ENCODE measurements around the gene IP6K3.

IP6K3 gene

DNA sequence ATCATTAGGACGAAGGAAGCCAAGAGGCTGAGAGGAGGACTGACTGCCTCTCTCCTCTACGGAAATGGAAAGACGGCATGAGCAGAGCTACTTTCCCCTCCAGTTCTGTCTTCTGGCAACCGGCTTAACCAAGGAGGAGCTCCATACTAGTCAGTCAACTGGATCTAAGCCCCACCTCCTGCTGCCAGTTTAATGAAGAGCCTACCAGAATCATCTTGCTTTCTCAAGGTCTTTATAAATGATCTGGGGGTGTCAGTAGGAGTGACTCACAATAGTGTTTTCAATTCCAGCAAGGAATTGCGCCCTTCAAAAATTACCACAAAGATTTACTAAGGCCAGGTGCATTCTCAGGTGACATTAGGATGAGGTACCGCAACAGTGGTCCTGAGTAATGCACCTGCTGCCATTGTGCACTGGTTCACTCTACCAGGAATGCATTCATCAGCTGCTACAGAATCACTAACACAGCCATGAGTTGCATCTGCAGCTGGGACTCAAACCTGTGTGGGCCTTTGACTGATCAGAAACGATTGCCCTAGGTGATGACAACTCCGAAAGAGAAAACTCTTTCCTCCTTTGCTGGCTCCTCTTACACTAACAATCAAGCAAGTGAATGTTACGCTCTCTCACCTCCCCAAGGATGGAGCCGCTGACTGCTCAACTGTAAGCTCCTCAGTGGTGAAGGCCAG, 38.0 kb downstream of the IP6K3 start:
- no peak overlapping the region for H2BK12ac ChIP-seq (ENCODE audit: low read length)
- H3K9ac ChIP-seq (ENCODE audit: low read depth, low read length, poor library complexity) = no peak overlapping the region
- no peak overlapping the region for H3K14ac ChIP-seq (ENCODE audit: low read length)
- H3K27ac ChIP-seq (replicated peaks; ENCODE audit: low read length) = no peak overlapping the region
- H3K36me3 ChIP-seq (replicated peaks in 1 of 2; ENCODE audit: control insufficient read depth in 2 of 2, insufficient read depth in 2 of 2, low read length in 2 of 2) = peaks cover 24 to 60% of the 10 kb centered on the region in 2 donors
- no peak overlapping the region for H3K4me2 ChIP-seq (ENCODE audit: insufficient read depth, low read length, poor library complexity, severe bottlenecking)
- no peaks in the 10 kb centered on the region for H3K9me3 ChIP-seq (replicated peaks in 1 of 2; ENCODE audit: control insufficient read depth in 2 of 2, insufficient read depth in 1 of 2, low read depth in 1 of 2, low read length in 2 of 2)
- WGBS, 2 donors (ENCODE audit: extremely low coverage in 2 of 2, insufficient read length in 2 of 2, insufficient replicate concordance in 1 of 2) = no CpG with 5 or more reads among the region's 10 CpGs
- H3K4me3 ChIP-seq (ENCODE audit: low read length in 2 of 2) = no peak overlapping the region
- H2BK15ac ChIP-seq (ENCODE audit: low read length) = no peak overlapping the region
- no peaks in the 10 kb centered on the region for H3K27me3 ChIP-seq (ENCODE audit: control insufficient read depth in 3 of 3, insufficient read depth in 3 of 3, low read depth in 1 of 3, low read length in 3 of 3)
- H3K4me1 ChIP-seq (ENCODE audit: control insufficient read depth in 2 of 2, insufficient read depth in 1 of 2, low read depth in 1 of 2, low read length in 2 of 2) = peaks cover 4 to 11% of the 10 kb centered on the region in 2 donors
- no peak overlapping the region for H4K8ac ChIP-seq (ENCODE audit: low read depth, low read length)
- H2AFZ ChIP-seq (ENCODE audit: low read length) = no peak overlapping the region
- H3K79me1 ChIP-seq (ENCODE audit: low read depth, low read length) = peaks cover 9% of the 10 kb centered on the region
- H3K23ac ChIP-seq (ENCODE audit: low read depth, low read length, poor library complexity) = no peak overlapping the region
- H2BK120ac ChIP-seq (ENCODE audit: low read depth, low read length) = no peak overlapping the region
- H4K91ac ChIP-seq (ENCODE audit: low read depth, low read length, poor library complexity) = no peak overlapping the region
- H2BK5ac ChIP-seq (ENCODE audit: low read length) = no peak overlapping the region
- no peak overlapping the region for H3K4ac ChIP-seq (ENCODE audit: low read length)
- DNase-seq (ENCODE audit: low spot score) = no peak
- no peak overlapping the region for H3K18ac ChIP-seq (ENCODE audit: low read length)
- H2AK5ac ChIP-seq (ENCODE audit: low read depth, low read length) = no peak overlapping the region

DNA sequence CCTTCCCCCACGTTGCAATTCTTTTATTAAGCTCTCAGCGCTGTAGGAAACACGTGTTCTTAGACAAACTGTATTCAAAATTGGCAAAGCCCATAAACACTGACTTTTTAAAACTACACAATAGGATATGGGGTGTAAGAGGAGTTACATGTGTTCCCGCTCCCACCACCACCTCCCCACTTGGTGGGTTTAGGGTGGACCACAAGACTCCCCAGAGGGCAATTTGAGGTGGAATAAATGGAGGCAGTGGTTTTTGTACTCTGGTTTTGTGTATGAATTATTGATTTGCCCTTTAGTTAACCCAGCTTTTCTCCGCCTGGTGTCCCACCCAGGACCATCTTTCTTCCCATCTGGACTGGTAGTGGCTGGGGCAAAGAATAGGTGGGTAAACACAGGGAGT, 38.9 kb downstream of the IP6K3 start:
- WGBS, 2 donors (ENCODE audit: extremely low coverage in 2 of 2, insufficient read length in 2 of 2, insufficient replicate concordance in 1 of 2) = no CpG with 5 or more reads among the region's 5 CpGs
- Histone ChIP-seq H3K4me2 (ENCODE audit: insufficient read depth, low read length, poor library complexity, severe bottlenecking) (no peak overlapping the region), H2BK5ac (ENCODE audit: low read length) (no peak overlapping the region)

DNA sequence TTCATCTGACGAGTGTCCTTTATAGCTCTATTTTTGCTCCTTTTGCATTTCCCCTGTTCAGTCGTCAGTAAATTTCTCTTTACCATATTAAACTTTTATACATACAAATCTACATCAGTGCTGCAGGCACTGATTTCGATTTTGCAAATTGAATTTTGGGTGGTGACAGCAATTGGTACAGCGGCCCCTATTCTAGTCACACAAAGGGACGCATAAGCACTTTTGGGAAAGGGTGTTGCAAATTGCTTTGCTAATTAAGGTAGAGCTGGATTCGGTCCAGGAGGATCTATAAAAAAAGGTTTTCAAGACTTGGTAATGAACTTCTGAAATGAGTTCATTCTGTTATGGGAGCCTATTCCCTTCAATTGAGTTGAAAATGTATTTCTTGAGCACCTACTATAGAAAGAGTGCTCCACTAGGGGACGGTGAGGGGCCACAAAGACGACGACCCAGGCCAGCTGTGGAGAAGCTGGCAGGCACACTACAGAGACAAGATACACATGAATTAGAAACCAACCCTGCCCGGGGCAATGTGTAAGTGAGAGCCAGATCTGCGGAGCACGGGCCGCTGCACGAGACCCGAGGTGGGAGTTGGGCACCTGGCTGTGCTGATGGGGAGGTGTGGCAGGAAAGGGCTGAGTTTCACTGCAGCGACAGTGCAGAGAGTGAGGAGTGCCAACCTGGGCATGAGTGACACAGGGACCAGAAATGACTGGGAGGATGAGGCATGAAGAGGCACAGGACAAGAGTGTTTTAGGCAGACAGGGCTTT, 40.6 kb downstream of the IP6K3 start:
- no peak overlapping the region for H3K18ac ChIP-seq (ENCODE audit: low read length)
- H3K23ac ChIP-seq (ENCODE audit: low read depth, low read length, poor library complexity) = peak overlapping the region; percentile 32
- H3K79me1 ChIP-seq (ENCODE audit: low read depth, low read length) = peaks cover 9% of the 10 kb centered on the region
- H2BK15ac ChIP-seq (ENCODE audit: low read length) = no peak overlapping the region
- no peak overlapping the region for H2BK5ac ChIP-seq (ENCODE audit: low read length)
- no peaks in the 10 kb centered on the region for H3K27me3 ChIP-seq (ENCODE audit: control insufficient read depth in 3 of 3, insufficient read depth in 3 of 3, low read depth in 1 of 3, low read length in 3 of 3)
- H3K9ac ChIP-seq (ENCODE audit: low read depth, low read length, poor library complexity) = peak overlapping the region; percentile 15
- peaks cover 4 to 11% of the 10 kb centered on the region in 2 donors for H3K4me1 ChIP-seq (ENCODE audit: control insufficient read depth in 2 of 2, insufficient read depth in 1 of 2, low read depth in 1 of 2, low read length in 2 of 2)
- H4K91ac ChIP-seq (ENCODE audit: low read depth, low read length, poor library complexity) = peak overlapping the region; percentile 41
- no peak overlapping the region for H3K27ac ChIP-seq (replicated peaks; ENCODE audit: low read length)
- no peak overlapping the region for H4K8ac ChIP-seq (ENCODE audit: low read depth, low read length)
- H3K4me3 ChIP-seq (ENCODE audit: low read length in 2 of 2) = no peak overlapping the region
- H3K14ac ChIP-seq (ENCODE audit: low read length) = no peak overlapping the region
- H2BK120ac ChIP-seq (ENCODE audit: low read depth, low read length) = no peak overlapping the region
- no peak for DNase-seq (ENCODE audit: low spot score)
- H2AK5ac ChIP-seq (ENCODE audit: low read depth, low read length) = no peak overlapping the region
- H3K4me2 ChIP-seq (ENCODE audit: insufficient read depth, low read length, poor library complexity, severe bottlenecking) = no peak overlapping the region
- H3K36me3 ChIP-seq (replicated peaks in 1 of 2; ENCODE audit: control insufficient read depth in 2 of 2, insufficient read depth in 2 of 2, low read length in 2 of 2) = peaks cover 33 to 68% of the 10 kb centered on the region in 2 donors
- no CpG with 5 or more reads among the region's 16 CpGs for WGBS, 2 donors (ENCODE audit: extremely low coverage in 2 of 2, insufficient read length in 2 of 2, insufficient replicate concordance in 1 of 2)
- no peak overlapping the region for H2AFZ ChIP-seq (ENCODE audit: low read length)
- H3K9me3 ChIP-seq (replicated peaks in 1 of 2; ENCODE audit: control insufficient read depth in 2 of 2, insufficient read depth in 1 of 2, low read depth in 1 of 2, low read length in 2 of 2) = no peaks in the 10 kb centered on the region
- H3K4ac ChIP-seq (ENCODE audit: low read length) = no peak overlapping the region
- H2BK12ac ChIP-seq (ENCODE audit: low read length) = no peak overlapping the region

More for the DNA sequence above, 38.9 kb downstream of the IP6K3 start:
- no peak overlapping the region for H2AK5ac ChIP-seq (ENCODE audit: low read depth, low read length)
- no peak overlapping the region for H3K18ac ChIP-seq (ENCODE audit: low read length)
- no peak overlapping the region for H3K23ac ChIP-seq (ENCODE audit: low read depth, low read length, poor library complexity)
- no peak overlapping the region for H2AFZ ChIP-seq (ENCODE audit: low read length)
- H3K4ac ChIP-seq (ENCODE audit: low read length) = no peak overlapping the region
- peaks cover 9% of the 10 kb centered on the region for H3K79me1 ChIP-seq (ENCODE audit: low read depth, low read length)
- peaks cover 24 to 62% of the 10 kb centered on the region in 2 donors for H3K36me3 ChIP-seq (replicated peaks in 1 of 2; ENCODE audit: control insufficient read depth in 2 of 2, insufficient read depth in 2 of 2, low read length in 2 of 2)
- H3K9ac ChIP-seq (ENCODE audit: low read depth, low read length, poor library complexity) = no peak overlapping the region
- no peak overlapping the region for H3K4me3 ChIP-seq (ENCODE audit: low read length in 2 of 2)
- no peak overlapping the region for H4K91ac ChIP-seq (ENCODE audit: low read depth, low read length, poor library complexity)
- DNase-seq (ENCODE audit: low spot score) = no peak
- H3K27me3 ChIP-seq (ENCODE audit: control insufficient read depth in 3 of 3, insufficient read depth in 3 of 3, low read depth in 1 of 3, low read length in 3 of 3) = no peaks in the 10 kb centered on the region
- H4K8ac ChIP-seq (ENCODE audit: low read depth, low read length) = no peak overlapping the region
- H2BK12ac ChIP-seq (ENCODE audit: low read length) = no peak overlapping the region
- no peak overlapping the region for H3K27ac ChIP-seq (replicated peaks; ENCODE audit: low read length)
- H3K4me1 ChIP-seq (ENCODE audit: control insufficient read depth in 2 of 2, insufficient read depth in 1 of 2, low read depth in 1 of 2, low read length in 2 of 2) = peaks cover 4 to 11% of the 10 kb centered on the region in 2 donors
- no peaks in the 10 kb centered on the region for H3K9me3 ChIP-seq (replicated peaks in 1 of 2; ENCODE audit: control insufficient read depth in 2 of 2, insufficient read depth in 1 of 2, low read depth in 1 of 2, low read length in 2 of 2)
- H2BK15ac ChIP-seq (ENCODE audit: low read length) = no peak overlapping the region
- H2BK120ac ChIP-seq (ENCODE audit: low read depth, low read length) = no peak overlapping the region
- no peak overlapping the region for H3K14ac ChIP-seq (ENCODE audit: low read length)

DNA sequence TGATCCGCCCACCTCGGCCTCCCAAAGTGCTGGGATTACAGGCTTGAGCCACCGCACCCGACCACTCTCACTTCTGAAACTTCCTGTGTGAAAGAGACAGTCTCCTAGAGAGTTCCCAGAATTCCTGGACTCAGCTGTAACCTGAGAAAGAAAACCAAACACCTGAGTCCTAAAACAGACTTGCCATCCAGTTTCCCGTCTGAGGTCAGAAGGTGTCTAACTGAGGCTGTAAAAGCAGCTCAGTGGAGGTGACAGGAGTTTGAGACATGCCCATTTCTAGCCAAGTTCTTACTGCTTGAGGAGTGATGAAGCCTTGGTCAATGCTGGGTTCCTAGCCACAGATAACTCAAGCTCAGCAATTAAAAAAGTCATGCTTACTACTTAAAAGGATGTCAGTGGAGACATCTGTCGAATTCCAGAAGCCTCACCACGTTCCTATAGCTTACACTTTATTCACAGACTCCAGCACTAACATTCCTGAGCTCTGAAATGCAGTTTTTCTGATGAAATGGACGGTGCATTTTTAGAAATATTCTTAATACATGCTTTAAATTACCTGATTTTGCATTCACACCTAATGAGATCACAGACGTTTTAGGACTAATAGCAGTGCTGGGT, 41.3 kb downstream of the IP6K3 start:
- DNase-seq (ENCODE audit: low spot score) = no peak
- no CpG with 5 or more reads among the region's 9 CpGs for WGBS, 2 donors (ENCODE audit: extremely low coverage in 2 of 2, insufficient read length in 2 of 2, insufficient replicate concordance in 1 of 2)

More for the DNA sequence above, 41.3 kb downstream of the IP6K3 start:
- Histone ChIP-seq H3K9me3 (replicated peaks in 1 of 2; ENCODE audit: control insufficient read depth in 2 of 2, insufficient read depth in 1 of 2, low read depth in 1 of 2, low read length in 2 of 2) (no peaks in the 10 kb centered on the region), H2AFZ (ENCODE audit: low read length) (no peak overlapping the region), H2AK5ac (ENCODE audit: low read depth, low read length) (no peak overlapping the region), H3K4me3 (ENCODE audit: low read length in 2 of 2) (no peak overlapping the region), H2BK120ac (ENCODE audit: low read depth, low read length) (no peak overlapping the region), H4K8ac (ENCODE audit: low read depth, low read length) (no peak overlapping the region), H3K14ac (ENCODE audit: low read length) (no peak overlapping the region), H3K27me3 (ENCODE audit: control insufficient read depth in 3 of 3, insufficient read depth in 3 of 3, low read depth in 1 of 3, low read length in 3 of 3) (no peaks in the 10 kb centered on the region), H3K27ac (replicated peaks; ENCODE audit: low read length) (no peak overlapping the region), H3K9ac (ENCODE audit: low read depth, low read length, poor library complexity) (no peak overlapping the region), H3K36me3 (replicated peaks in 1 of 2; ENCODE audit: control insufficient read depth in 2 of 2, insufficient read depth in 2 of 2, low read length in 2 of 2) (peaks cover 33 to 70% of the 10 kb centered on the region in 2 donors), H3K4me1 (ENCODE audit: control insufficient read depth in 2 of 2, insufficient read depth in 1 of 2, low read depth in 1 of 2, low read length in 2 of 2) (peaks cover 0 to 3% of the 10 kb centered on the region in 2 donors), H3K79me1 (ENCODE audit: low read depth, low read length) (peaks cover 5% of the 10 kb centered on the region), H3K23ac (ENCODE audit: low read depth, low read length, poor library complexity) (no peak overlapping the region), H3K4ac (ENCODE audit: low read length) (no peak overlapping the region), H3K18ac (ENCODE audit: low read length) (no peak overlapping the region), H4K91ac (ENCODE audit: low read depth, low read length, poor library complexity) (no peak overlapping the region), H2BK12ac (ENCODE audit: low read length) (no peak overlapping the region), H2BK5ac (ENCODE audit: low read length) (no peak overlapping the region), H2BK15ac (ENCODE audit: low read length) (no peak overlapping the region), H3K4me2 (ENCODE audit: insufficient read depth, low read length, poor library complexity, severe bottlenecking) (no peak overlapping the region)
